IPS-20b (cell line): ENCODE measurements around the gene FOXP1.

Source experiments
- H3K27ac ChIP-seq: one replicate; pipeline ENCODE4 v1.5.1; 2013; ENCODE audit warnings: low read length
- H3K27me3 ChIP-seq: 2 replicates; pipeline ENCODE4 v1.6.1; 2013; ENCODE audit warnings: mild to moderate bottlenecking, low read length, inconsistent platforms; ENCODE audit not compliant: insufficient read depth
- H3K36me3 ChIP-seq: 2 replicates; pipeline ENCODE4 v1.6.1; 2013; ENCODE audit warnings: low read depth, mild to moderate bottlenecking, inconsistent platforms, low read length, moderate library complexity; ENCODE audit not compliant: insufficient read depth
- H3K4me1 ChIP-seq: 2 replicates; pipeline ENCODE4 v1.6.1; 2013; ENCODE audit warnings: mild to moderate bottlenecking, control low read depth, inconsistent platforms, low read length, moderate library complexity; ENCODE audit not compliant: insufficient read depth
- H3K4me3 ChIP-seq: 2 replicates; pipeline ENCODE4 v1.5.1; 2013; ENCODE audit warnings: mild to moderate bottlenecking, low read length, inconsistent platforms
- H3K9ac ChIP-seq: 2 replicates; pipeline ENCODE4 v1.6.1; 2013; ENCODE audit warnings: low read depth, mild to moderate bottlenecking, inconsistent platforms, low read length, moderate library complexity
- H3K9me3 ChIP-seq: 2 replicates; pipeline ENCODE4 v1.6.1; 2013; ENCODE audit warnings: mild to moderate bottlenecking, low read depth, low read length, inconsistent platforms; ENCODE audit not compliant: insufficient read depth

Gene FOXP1

DNA sequence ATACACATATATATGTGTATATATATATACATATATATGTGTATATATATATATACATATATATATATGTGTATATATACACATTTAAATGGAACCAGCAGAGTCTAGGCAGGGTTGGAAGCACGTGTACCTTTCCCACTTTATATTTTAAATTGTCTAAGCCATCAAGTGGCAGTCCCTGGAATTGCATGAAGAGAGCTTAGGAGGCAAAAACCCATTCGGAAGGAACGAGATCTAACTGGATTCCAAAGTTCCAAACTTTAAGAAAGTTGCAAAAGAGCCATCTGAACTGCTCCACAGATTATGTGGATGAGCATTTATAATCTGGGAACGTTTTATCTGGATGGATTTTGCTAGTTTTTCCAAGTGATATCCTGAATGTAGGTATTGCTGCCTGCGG is 186.5 kb downstream of the FOXP1 start:
- Histone ChIP-seq H3K27ac (no peak overlapping the region), H3K9me3 (no peaks in the 10 kb centered on the region), H3K4me3 (no peak overlapping the region), H3K4me1 (0 out of 2 replicates have a peak, but pooled peaks cover 3% of the 10 kb centered on the region), H3K36me3 (no peaks in the 10 kb centered on the region), H3K9ac (no peak overlapping the region), H3K27me3 (no peaks in the 10 kb centered on the region)

DNA sequence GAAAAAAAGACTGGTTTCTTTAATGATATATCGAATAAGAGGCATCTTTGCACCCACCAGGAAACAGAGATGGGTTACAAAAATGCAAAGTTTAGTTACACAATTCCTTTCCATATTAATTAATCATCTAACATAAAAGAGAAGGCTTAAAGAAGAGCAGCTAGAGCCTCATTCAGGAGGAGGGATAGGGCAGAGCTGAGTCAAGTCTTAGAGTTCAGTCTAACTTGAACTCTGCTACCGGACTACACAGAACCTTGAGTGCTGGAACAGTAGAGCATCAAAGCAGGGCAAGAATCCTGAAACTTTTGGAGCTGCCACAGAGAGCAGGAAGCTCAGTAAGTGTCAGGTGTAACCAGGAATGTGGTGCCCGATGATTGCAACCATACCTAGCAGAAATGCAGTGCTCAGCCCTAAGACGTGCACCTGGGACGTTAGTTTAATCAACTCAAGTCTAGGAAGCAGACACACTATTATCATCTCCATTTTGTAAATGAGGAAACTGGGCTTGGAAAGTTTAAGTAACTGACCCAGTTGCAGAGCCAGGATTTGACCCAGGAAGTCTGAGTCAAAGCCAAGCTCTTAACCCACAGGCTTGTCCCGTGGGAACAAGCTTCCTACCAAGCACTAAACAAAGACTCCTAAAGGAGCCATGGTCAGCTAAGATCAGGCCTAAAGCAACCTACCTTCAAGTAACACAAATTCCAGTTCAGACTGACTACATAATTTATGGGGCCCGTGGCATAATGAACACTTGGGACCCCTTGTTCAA is 187.4 kb downstream of the FOXP1 start:
- no peaks in the 10 kb centered on the region for H3K27me3 ChIP-seq
- no peaks in the 10 kb centered on the region for H3K4me1 ChIP-seq
- no peak overlapping the region for H3K9ac ChIP-seq
- no peaks in the 10 kb centered on the region for H3K36me3 ChIP-seq
- H3K4me3 ChIP-seq: no peak overlapping the region
- no peak overlapping the region for H3K27ac ChIP-seq
- H3K9me3 ChIP-seq: no peaks in the 10 kb centered on the region

DNA sequence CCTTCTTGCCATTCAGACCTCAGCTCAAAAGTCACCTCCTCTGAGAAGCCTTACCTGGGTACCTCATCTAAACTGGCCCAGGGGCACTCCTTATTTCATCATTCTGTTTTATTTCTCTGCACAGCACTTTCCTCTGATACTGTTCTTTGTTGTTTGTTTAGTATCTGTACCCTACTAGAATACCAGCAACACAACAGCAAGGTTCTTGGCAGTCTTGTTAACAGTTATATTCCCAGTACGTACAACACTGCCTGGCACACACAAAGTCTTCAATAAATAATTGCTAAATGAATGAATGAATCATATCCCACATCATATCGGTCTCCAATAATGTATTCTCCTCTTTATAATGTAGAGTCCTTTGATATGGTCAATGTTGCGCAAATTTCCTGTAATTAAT is 188.1 kb downstream of the FOXP1 start:
- no peak overlapping the region for H3K4me3 ChIP-seq
- H3K27me3 ChIP-seq: no peaks in the 10 kb centered on the region
- H3K9ac ChIP-seq: no peak overlapping the region
- H3K27ac ChIP-seq: no peak overlapping the region
- no peaks in the 10 kb centered on the region for H3K36me3 ChIP-seq
- peaks cover 4% of the 10 kb centered on the region; the same call in 1 of the 2 replicates for H3K4me1 ChIP-seq
- H3K9me3 ChIP-seq: no peaks in the 10 kb centered on the region

DNA sequence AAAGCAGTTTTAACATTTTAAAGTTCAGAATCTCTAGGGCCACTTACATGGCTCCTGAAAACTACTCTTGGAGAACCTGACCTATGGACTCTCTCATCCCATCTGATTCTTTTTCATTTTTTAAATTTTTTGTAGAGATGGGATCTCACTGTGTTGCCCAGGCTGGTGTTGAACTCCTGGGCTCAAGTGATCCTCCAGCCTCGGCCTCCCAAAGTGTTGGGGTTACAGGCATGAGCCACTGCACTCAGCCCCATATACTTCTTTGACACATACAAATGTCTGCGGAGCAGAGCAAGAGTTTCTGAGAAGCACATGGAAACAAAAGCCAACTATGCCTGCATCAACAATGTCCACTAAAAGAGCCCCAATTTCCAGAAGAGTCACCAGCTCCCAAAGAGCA is 189.8 kb downstream of the FOXP1 start:
- no peaks in the 10 kb centered on the region for H3K9me3 ChIP-seq
- H3K4me1 ChIP-seq: peaks cover 14% of the 10 kb centered on the region; the same call in 1 of the 2 replicates
- H3K27ac ChIP-seq: no peak overlapping the region

DNA sequence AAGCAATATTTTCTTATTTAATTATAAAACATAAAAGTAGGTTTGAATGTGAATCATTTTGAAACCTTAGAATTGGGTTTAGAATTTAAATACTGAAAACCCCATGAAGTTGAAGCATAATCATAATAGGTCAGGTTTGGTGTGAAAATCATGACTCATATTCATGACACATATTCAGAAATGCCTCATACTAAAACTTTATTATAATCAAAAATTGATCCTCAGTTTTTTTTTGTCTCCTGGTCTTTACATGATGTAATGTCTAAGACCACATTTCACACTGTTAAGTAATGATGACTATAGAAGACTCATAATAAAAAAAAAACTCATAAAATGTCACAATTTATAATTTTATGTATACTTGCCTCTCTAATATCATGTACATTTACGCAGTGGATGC is 190.4 kb downstream of the FOXP1 start:
- no peak overlapping the region for H3K27ac ChIP-seq
- peaks cover 14% of the 10 kb centered on the region; the same call in 1 of the 2 replicates for H3K4me1 ChIP-seq
- no peak overlapping the region for H3K9ac ChIP-seq

More for the DNA sequence above, 189.8 kb downstream of the FOXP1 start:
- H3K27me3 ChIP-seq: no peaks in the 10 kb centered on the region
- no peaks in the 10 kb centered on the region for H3K36me3 ChIP-seq
- no peak overlapping the region for H3K9ac ChIP-seq
- no peak overlapping the region for H3K4me3 ChIP-seq

DNA sequence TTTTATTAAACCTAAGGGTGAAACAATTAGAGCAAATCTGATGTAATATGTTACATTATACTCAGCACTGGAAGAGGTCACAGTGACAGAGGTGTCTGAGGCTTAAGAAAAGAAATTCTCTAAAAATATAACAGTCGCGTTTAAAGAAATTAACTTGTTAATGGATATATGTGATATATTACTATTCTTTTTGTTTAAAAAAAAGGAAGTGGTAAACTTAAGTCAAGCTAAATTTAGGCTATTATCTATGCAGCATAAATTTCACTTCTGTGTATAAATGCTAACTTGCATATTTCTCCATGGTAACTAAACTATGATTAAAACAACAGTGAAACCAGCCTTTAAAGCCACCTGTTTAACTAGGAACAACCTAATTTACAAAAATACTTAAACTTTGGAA is 191.3 kb downstream of the FOXP1 start:
- Histone ChIP-seq H3K27me3 (no peaks in the 10 kb centered on the region), H3K27ac (no peak overlapping the region), H3K4me1 (peaks cover 14% of the 10 kb centered on the region; the same call in 1 of the 2 replicates), H3K9me3 (no peaks in the 10 kb centered on the region), H3K4me3 (no peak overlapping the region), H3K9ac (no peak overlapping the region), H3K36me3 (no peaks in the 10 kb centered on the region)

More for the DNA sequence above, 190.4 kb downstream of the FOXP1 start:
- no peak overlapping the region for H3K4me3 ChIP-seq
- no peaks in the 10 kb centered on the region for H3K9me3 ChIP-seq
- no peaks in the 10 kb centered on the region for H3K27me3 ChIP-seq
- no peaks in the 10 kb centered on the region for H3K36me3 ChIP-seq

DNA sequence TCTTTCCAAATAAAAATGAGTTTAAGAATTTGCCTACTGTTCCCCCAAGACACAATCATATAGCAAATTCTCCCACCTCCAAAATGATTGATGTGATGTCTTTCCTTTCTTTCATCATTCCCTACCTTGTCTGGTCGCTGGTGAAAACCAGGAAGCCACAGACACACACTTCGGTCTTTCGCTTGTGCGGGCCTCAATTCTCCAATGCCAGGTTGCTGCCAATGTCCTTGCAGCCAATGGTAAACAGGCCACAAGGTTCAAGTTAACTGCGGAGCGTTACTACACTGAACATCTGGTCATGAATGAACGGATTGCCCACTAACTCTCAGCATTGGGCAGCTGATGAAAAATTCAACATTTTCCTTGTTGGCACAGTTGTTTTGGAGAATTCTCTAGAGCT is 192.2 kb downstream of the FOXP1 start:
- H3K4me3 ChIP-seq: no peak overlapping the region
- H3K4me1 ChIP-seq: peaks cover 14% of the 10 kb centered on the region; the same call in 1 of the 2 replicates
- no peaks in the 10 kb centered on the region for H3K27me3 ChIP-seq
- H3K27ac ChIP-seq: no peak overlapping the region
- no peaks in the 10 kb centered on the region for H3K36me3 ChIP-seq
- H3K9me3 ChIP-seq: no peaks in the 10 kb centered on the region
- no peak overlapping the region for H3K9ac ChIP-seq

DNA sequence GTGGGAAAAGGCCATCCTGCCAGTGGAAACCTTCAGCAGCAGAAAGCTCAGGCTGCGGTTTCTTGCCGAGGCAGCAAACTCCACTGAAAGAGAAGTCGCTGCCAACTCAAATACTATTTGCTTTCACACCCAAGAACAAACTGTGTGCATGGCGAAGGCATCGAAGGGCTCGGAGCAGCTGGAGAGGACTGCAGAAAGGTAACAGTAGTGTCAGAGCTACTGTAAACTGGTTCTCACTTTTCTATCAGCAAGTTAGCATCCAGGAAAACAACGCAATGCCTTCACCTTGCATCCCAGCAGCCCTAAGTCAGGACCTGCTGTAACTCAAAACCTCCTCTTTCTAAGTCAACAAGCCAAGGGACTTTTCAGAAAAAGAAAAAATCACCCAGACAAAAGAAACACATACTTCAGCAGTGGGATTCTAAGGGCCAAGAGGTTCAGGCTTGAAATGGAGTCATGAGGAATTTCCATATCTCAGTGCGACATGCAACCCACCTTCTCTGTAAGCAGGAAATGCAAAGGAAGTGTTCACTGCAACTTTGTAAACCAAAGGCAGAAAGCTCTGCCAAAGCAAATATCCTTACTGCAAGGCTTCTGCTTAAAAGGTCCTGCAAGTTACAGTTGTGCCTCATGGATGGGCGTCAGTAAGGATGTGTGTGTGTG is 193.5 kb downstream of the FOXP1 start:
- Histone ChIP-seq H3K9ac (peak overlapping the region; percentile 0; the same call in 1 of the 2 replicates), H3K27me3 (no peaks in the 10 kb centered on the region), H3K4me3 (peak overlapping the region; percentile 11; the same call in 1 of the 2 replicates), H3K9me3 (no peaks in the 10 kb centered on the region), H3K4me1 (peaks cover 22% of the 10 kb centered on the region; the same call in 1 of the 2 replicates), H3K27ac (peak overlapping the region; percentile 6), H3K36me3 (no peaks in the 10 kb centered on the region)

DNA sequence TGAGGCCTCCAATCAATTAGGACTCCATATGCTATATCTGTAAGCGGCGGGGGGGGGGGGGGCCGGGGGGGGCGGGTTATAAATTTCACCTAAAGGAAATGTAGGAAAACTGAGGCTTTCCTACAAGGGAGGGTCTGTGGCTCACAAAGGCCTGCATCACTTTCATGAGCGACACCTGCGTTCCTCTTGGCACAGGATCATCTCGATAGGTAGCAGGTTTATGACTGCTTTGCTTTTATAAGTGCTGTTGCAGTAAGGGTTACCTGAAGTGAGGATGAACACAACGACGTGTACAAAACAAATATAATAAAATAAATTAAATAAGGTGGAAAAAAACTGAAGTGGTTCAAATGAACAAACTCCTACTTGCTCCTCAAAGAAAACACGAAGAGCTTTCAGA is 194.3 kb downstream of the FOXP1 start:
- H3K27me3 ChIP-seq: no peaks in the 10 kb centered on the region
- peaks cover 29% of the 10 kb centered on the region for H3K4me1 ChIP-seq
- H3K4me3 ChIP-seq: no peak overlapping the region
- H3K9me3 ChIP-seq: no peaks in the 10 kb centered on the region
- H3K9ac ChIP-seq: no peak overlapping the region
- H3K36me3 ChIP-seq: no peaks in the 10 kb centered on the region
- no peak overlapping the region for H3K27ac ChIP-seq

DNA sequence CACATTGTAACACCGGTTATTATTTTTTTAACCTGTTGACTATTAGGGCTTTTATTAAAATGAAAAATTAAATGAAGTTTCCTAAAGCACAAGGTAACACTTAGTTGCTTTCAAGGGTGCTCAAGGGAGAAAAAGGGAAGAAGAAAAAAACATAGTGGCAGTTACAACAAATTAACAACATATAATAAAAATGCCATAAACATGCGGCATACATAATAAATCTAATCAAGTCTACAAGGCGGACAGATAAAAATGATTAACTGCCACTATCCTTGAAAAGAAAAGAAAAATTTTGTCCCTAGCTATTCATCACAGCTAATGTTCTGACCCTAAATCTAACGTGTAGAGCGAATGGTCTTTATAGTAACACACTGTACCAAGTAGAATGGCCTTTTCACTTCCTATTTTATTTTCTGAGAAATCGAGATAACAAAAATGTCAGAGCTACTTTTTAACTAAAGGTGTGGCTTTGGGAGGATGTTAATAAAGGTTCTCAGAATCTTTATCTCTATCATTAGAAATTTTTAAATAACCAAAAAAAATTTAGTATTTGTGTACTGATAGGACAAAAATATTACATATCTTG is 194.9 kb downstream of the FOXP1 start:
- H3K4me1 ChIP-seq: peaks cover 33% of the 10 kb centered on the region
- no peaks in the 10 kb centered on the region for H3K9me3 ChIP-seq
- H3K36me3 ChIP-seq: no peaks in the 10 kb centered on the region
- no peak overlapping the region for H3K4me3 ChIP-seq
- no peaks in the 10 kb centered on the region for H3K27me3 ChIP-seq
- H3K27ac ChIP-seq: no peak overlapping the region
- H3K9ac ChIP-seq: no peak overlapping the region

DNA sequence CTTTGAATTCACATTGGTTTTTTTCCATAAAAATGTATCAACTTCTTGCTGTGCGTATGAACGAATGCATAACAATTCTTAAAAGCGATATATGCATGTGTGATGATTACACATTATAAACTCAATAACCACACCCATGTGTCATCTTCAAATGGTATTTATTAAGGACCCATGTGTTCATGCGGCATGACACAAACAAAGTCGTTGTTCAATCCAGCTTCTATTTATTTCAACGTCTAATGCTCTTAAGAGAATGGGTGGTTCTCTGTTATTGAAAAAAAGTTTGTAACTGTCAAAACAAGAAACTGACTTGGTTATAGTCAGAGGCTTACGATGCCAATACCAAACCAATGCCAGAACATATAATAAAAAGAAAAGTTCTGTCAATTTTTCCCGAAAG is 195.9 kb downstream of the FOXP1 start:
- no peaks in the 10 kb centered on the region for H3K27me3 ChIP-seq

More for the DNA sequence above, 195.9 kb downstream of the FOXP1 start:
- no peaks in the 10 kb centered on the region for H3K9me3 ChIP-seq
- H3K27ac ChIP-seq: no peak overlapping the region
- H3K4me1 ChIP-seq: peaks cover 41% of the 10 kb centered on the region
- H3K9ac ChIP-seq: no peak overlapping the region
- no peak overlapping the region for H3K4me3 ChIP-seq
- H3K36me3 ChIP-seq: no peaks in the 10 kb centered on the region
